ENCODE measurements around the gene DHPS. TPM values are rescaled to one million over a fixed set of nuclear protein-coding genes. Genes with fewer than 3 reads are reported as not detected.

Gene DHPS
- total and polyA plus RNA-seq, 2 of the 13 experiments (the other 11 are each of a cell fraction or from before 2014, with no cell fraction given): 43.3 to 84.3 TPM

DNA sequence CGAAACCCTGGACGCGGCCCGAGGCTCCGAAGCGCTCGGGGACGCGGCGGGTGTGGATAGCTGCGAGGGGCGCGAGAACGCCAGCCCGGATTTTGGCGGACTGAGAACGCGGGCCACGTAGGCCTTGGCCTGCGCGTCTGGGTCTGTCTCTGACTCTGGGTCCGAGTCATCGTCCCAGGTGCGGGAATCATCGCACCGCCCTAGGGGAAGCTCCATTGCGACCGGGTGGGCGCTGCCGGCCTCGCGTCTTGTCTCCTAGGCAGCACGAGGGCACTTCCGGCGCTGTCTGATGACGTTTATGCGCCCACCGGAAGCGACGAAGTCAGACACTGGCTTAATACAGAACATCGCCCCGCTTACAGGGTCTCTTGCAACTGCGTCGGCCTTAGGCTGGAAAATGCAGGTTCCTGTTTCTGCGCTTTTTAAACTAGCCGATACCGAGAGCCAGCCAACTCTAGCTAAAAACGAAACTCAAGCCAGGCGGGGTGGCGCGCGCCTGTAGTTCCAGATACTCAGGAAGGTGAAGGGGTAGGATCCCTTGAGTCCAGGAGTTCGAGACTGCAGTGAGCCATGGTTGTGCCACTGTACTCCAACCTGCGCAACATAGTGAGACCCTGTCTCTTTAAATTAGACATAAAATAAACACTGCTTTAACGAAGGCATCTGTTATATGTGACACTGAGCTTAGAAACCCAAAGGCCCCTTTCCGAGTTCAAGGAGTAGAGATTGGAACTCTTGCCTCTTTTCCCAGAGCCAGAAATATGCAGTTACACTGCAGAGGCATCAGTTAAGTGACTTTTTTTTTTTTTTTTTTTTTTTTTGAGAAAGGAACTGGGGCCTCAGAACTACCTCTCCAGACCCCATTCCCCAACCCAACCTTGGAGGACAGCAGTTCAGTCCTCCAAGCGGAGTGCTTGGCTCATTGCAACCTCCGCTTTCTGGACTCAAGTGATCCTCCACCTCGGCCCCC, 15.0 kb upstream of the DHPS start, which contains the start of gene FBXW9:
FBXW9 (minus strand) TSS at position 266 of the 970 bp plus-strand sequence; CDS start at position 216, 50 bp downstream.
- peak; percentile 86 for ATAC-seq
- no peak within 1 kb of the TSS for H2AFZ ChIP-seq (ENCODE audit: low read length)
- intact Hi-C loops (cut with micrococcal nuclease; ENCODE audit: unreplicated experiment): no loop called here
- no peak for TF ChIP-seq SMARCC2 (IDR thresholded peaks at IDR 0.05)
- TF ChIP-seq, protein P1, sequence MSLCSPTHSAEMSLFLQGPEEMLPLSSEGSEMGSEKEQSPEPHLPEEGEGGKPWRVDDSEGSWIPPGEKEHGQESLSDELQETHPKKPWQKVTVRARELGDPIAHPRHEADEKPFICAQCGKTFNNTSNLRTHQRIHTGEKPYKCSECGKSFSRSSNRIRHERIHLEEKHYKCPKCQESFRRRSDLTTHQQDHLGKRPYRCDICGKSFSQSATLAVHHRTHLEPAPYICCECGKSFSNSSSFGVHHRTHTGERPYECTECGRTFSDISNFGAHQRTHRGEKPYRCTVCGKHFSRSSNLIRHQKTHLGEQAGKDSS (CRISPR knock-in tag; IDR thresholded peaks at IDR 0.05; ENCODE audit: borderline replicate concordance, low read depth): no peak
- TF ChIP-seq, protein P2, sequence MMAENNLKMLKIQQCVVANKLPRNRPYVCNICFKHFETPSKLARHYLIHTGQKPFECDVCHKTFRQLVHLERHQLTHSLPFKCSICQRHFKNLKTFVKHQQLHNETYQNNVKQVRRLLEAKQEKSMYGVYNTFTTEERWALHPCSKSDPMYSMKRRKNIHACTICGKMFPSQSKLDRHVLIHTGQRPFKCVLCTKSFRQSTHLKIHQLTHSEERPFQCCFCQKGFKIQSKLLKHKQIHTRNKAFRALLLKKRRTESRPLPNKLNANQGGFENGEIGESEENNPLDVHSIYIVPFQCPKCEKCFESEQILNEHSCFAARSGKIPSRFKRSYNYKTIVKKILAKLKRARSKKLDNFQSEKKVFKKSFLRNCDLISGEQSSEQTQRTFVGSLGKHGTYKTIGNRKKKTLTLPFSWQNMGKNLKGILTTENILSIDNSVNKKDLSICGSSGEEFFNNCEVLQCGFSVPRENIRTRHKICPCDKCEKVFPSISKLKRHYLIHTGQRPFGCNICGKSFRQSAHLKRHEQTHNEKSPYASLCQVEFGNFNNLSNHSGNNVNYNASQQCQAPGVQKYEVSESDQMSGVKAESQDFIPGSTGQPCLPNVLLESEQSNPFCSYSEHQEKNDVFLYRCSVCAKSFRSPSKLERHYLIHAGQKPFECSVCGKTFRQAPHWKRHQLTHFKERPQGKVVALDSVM (CRISPR knock-in tag; IDR thresholded peaks at IDR 0.05): no peak
- no peak for TF ChIP-seq CENPX (CRISPR knock-in tag; IDR thresholded peaks at IDR 0.05)
- no peak for TF ChIP-seq HNRNPUL1 (IDR thresholded peaks at IDR 0.05; ENCODE audit: low read depth, low read length)
- TF ChIP-seq, protein P3, sequence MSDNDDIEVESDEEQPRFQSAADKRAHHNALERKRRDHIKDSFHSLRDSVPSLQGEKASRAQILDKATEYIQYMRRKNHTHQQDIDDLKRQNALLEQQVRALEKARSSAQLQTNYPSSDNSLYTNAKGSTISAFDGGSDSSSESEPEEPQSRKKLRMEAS (IDR thresholded peaks at IDR 0.05): peak; percentile 93
- TF ChIP-seq, protein P4, sequence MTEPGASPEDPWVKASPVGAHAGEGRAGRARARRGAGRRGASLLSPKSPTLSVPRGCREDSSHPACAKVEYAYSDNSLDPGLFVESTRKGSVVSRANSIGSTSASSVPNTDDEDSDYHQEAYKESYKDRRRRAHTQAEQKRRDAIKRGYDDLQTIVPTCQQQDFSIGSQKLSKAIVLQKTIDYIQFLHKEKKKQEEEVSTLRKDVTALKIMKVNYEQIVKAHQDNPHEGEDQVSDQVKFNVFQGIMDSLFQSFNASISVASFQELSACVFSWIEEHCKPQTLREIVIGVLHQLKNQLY (CRISPR knock-in tag; IDR thresholded peaks at IDR 0.05): no peak; the same call in 1 of the 2 replicates
- TF ChIP-seq ZNF746 (CRISPR knock-in tag; IDR thresholded peaks at IDR 0.05): no peak
- TF ChIP-seq ZNF546 (CRISPR knock-in tag; conservative IDR thresholded peaks at IDR 0.05): no peak
- TF ChIP-seq SALL1 (CRISPR knock-in tag; IDR thresholded peaks at IDR 0.05): peak; percentile 81
- no peak for TF ChIP-seq ZNF720 (CRISPR knock-in tag; IDR thresholded peaks at IDR 0.05)
- TF ChIP-seq RBFOX2 (IDR thresholded peaks at IDR 0.05; ENCODE audit: low read depth, low read length): peak; percentile 82
- peak; percentile 68; the same call in 1 of the 2 replicates for TF ChIP-seq MED13 (CRISPR knock-in tag; IDR thresholded peaks at IDR 0.05)
- no peak for TF ChIP-seq KDM6A (CRISPR knock-in tag; IDR thresholded peaks at IDR 0.05; ENCODE audit: low read depth)
- peak; percentile 86 for TF ChIP-seq ZNF776 (CRISPR knock-in tag; IDR thresholded peaks at IDR 0.05)
- TF ChIP-seq, protein P5, sequence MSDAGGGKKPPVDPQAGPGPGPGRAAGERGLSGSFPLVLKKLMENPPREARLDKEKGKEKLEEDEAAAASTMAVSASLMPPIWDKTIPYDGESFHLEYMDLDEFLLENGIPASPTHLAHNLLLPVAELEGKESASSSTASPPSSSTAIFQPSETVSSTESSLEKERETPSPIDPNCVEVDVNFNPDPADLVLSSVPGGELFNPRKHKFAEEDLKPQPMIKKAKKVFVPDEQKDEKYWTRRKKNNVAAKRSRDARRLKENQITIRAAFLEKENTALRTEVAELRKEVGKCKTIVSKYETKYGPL (CRISPR knock-in tag; IDR thresholded peaks at IDR 0.05): no peak
- TF ChIP-seq, protein P6, sequence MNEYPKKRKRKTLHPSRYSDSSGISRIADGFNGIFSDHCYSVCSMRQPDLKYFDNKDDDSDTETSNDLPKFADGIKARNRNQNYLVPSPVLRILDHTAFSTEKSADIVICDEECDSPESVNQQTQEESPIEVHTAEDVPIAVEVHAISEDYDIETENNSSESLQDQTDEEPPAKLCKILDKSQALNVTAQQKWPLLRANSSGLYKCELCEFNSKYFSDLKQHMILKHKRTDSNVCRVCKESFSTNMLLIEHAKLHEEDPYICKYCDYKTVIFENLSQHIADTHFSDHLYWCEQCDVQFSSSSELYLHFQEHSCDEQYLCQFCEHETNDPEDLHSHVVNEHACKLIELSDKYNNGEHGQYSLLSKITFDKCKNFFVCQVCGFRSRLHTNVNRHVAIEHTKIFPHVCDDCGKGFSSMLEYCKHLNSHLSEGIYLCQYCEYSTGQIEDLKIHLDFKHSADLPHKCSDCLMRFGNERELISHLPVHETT (CRISPR knock-in tag; conservative IDR thresholded peaks at IDR 0.05): 0 out of 2 replicates have a peak, but pooled peaks have one; percentile 29
- peak; percentile 66; the same call in 1 of the 2 replicates for TF ChIP-seq ZNF180 (CRISPR knock-in tag; IDR thresholded peaks at IDR 0.05; ENCODE audit: borderline replicate concordance, low read depth)

More for the DNA sequence above, 15.0 kb upstream of the DHPS start, which contains the start of gene FBXW9:
- H3K4me3 ChIP-seq (replicated peaks in 1 of 3; ENCODE audit: insufficient read depth in 1 of 3, low read depth in 2 of 3, low read length in 3 of 3): peak within 1 kb of the TSS; percentile 79 to 100 (median 92)
- FAIRE-seq (peak; percentile 87), DNase-seq (ENCODE audit: low spot score) (peak; percentile 90)
- CTCF ChIA-PET (ENCODE audit: low intra/inter-chr PET ratio, low total read pairs): no interaction called here
- peak within 1 kb of the TSS; percentile 81 for H3K9ac ChIP-seq (ENCODE audit: insufficient read depth, low read depth, low read length)
- no peaks in the 10 kb centered on the region for H4K20me1 ChIP-seq (ENCODE audit: insufficient read depth, low read length)
- 21% methylated on average over 19 of the region's 59 CpGs for WGBS (ENCODE audit: low lambda C conversion rate)
- peaks cover 7 to 15% of the 10 kb centered on the region in 2 experiments; a peak in 4 of 5 replicates for H3K36me3 ChIP-seq (replicated peaks in 1 of 2; ENCODE audit: control insufficient read depth in 1 of 2, insufficient read depth in 2 of 2, low read length in 2 of 2)
- peaks cover 4% of the 10 kb centered on the region for H3K79me2 ChIP-seq (ENCODE audit: insufficient read depth, low read length)
- BruUV-seq (replicated peaks): TSS peak; percentile 99
- H3K4me2 ChIP-seq (ENCODE audit: low read depth, low read length): peak within 1 kb of the TSS; percentile 86
- POLR2A ChIA-PET: interaction anchor here (0.6 to 2.5 kb wide), 7 partner anchors 11 to 526 kb away, joined by 3 to 9 read pairs (median 6); partner anchors contain the start of genes DHPS, TNPO2 and TRIR
- H3K27ac ChIP-seq (ENCODE audit: extremely low read length, insufficient read depth, low read length): peak within 1 kb of the TSS; percentile 76
- H3K27me3 ChIP-seq (ENCODE audit: control insufficient read depth in 1 of 2, insufficient read depth in 2 of 2, low read length in 2 of 2): no peaks in the 10 kb centered on the region; a peak in 1 of 5 replicates
- H3K4me1 ChIP-seq (ENCODE audit: insufficient read depth, low read length): peaks cover 16% of the 10 kb centered on the region
- no peaks in the 10 kb centered on the region for H3K9me3 ChIP-seq (ENCODE audit: low read length)
- in situ Hi-C loops (cut with HindIII; ENCODE audit: extremely low pct_ligation_motif_present, low pct_unique_long_range_greater_than_20kb): no loop called here
